WI38 (cell line): ENCODE results near the gene FBXW12.

Experiments used
- H3K4me3 ChIP-seq: 2 replicates; pipeline ENCODE4 v1.5.1; 2011; ENCODE audit warnings: low read depth, mild to moderate bottlenecking, control low read depth, low read length
- CTCF ChIP-seq: IDR thresholded peaks from 2 replicates; pipeline ENCODE4 v1.5.1; 2012; ENCODE audit warnings: low read depth, mild to moderate bottlenecking, control low read depth, low read length

The FBXW12 gene

GRCh38 chr3:48405971-48406370 lies 34.0 kb downstream of the FBXW12 start:
- no peak overlapping the region for H3K4me3 ChIP-seq
- no peak for TF ChIP-seq CTCF

GRCh38 chr3:48406443-48407431 lies 34.7 kb downstream of the FBXW12 start:
- no peak overlapping the region for H3K4me3 ChIP-seq
- no peak for TF ChIP-seq CTCF

- no peak overlapping the region for H3K4me3 ChIP-seq
- TF ChIP-seq CTCF = no peak
Measured at GRCh38 chr3:48407542-48408099, 35.6 kb downstream of the FBXW12 start.

GRCh38 chr3:48408823-48409281 lies 36.8 kb downstream of the FBXW12 start:
- no peak for TF ChIP-seq CTCF
- no peak overlapping the region for H3K4me3 ChIP-seq

- TF ChIP-seq CTCF = no peak
- no peak overlapping the region for H3K4me3 ChIP-seq
Measured at GRCh38 chr3:48409291-48410201, 37.5 kb downstream of the FBXW12 start.

GRCh38 chr3:48410205-48411040 lies 38.4 kb downstream of the FBXW12 start:
- no peak for TF ChIP-seq CTCF
- H3K4me3 ChIP-seq = no peak overlapping the region
